Suprapubic skin (tissue), 3 donors: ENCODE results near the gene LAPTM5.

Source experiments
- CTCF ChIP-seq, 2 donors: fragments of 200-600 bp in 1 of 2; fragments of 450-650 bp in 1 of 2; sonication (generic) in 1 of 2; IDR thresholded peaks; one replicate each; pipeline ENCODE4 v1.5.1; 2016 to 2019; ENCODE audit warnings: antibody characterized with exemption in 2 of 2, mild to moderate bottlenecking in 1 of 2, moderate library complexity in 1 of 2
- POLR2AphosphoS5 ChIP-seq, 3 donors: sonication (generic); formaldehyde crosslinking; IDR thresholded peaks; one replicate each; pipeline ENCODE4 v1.6.1; 2017; ENCODE audit warnings: antibody characterized with exemption in 3 of 3

GRCh38 chr1:30748699-30749401, 8.7 kb downstream of the LAPTM5 start:
- TF ChIP-seq CTCF (IDR thresholded peaks at IDR 0.05) (no peak), POLR2AphosphoS5 (IDR thresholded peaks at IDR 0.05) (no peak)
